ENCODE measurements around the gene CDK5R2.
"Not testable (repeated sequence)": the region's sequence is repeated elsewhere in the genome, so short reads cannot be mapped to it uniquely, and the experiment has no call there.

The CDK5R2 gene

DNA sequence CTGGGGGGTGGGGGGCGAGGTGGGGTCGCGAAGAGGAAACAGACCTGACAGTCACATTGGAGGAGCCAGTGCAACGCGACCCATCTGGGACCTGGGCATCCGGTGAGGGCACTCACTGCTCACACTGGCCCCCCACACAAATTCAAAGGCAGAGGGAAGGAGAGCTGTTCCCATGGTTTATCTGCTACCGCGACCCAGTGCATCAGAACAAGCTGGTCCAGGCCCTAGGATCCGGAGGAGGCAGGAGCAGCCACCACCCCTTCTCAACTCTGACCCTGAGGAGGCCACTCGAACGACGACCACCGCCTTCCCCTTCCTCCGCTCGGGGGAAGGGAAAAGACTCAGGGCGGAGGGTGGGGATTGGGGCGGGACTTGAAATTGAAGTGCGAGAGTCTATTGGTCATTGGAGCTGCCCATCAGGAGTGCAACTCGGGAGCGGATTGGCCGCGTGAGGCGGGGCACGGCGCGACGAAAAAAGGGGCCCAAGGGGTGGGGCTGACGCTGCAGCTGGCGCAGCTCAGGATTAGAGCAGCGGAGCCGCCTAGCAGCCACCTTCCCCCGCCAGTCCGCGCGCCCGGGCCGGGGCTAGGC lies at the start of gene CDK5R2:
TSS of gene CDK5R2 (plus strand) at position 526 of the 591 bp plus-strand sequence. CDS start 155 bp downstream, outside the sequence.
- peak; percentile 89 for DNase-seq

- DNase-seq, result no peak
These were observed 48.7 kb upstream of the CDK5R2 start for GRCh38 chr2:218910741-218911140.

DNA sequence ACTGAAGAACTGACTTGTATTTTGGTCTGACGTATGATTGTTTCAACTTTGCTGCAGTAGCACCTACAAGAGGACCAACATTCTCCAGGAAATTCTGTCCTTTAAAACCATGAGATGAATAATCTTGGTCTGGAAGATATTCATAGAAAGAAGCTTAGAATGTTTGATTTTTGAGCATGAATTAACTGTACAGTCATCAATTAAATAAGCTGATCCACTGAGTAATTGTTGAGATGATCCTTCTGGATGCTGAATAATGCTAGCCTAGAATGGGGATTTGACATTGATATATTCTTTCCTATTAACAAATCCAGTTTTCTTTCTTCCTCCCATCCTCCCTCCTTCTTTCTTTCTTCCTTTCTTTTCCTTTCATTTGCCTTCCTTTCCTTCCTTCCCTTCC lies 39.0 kb upstream of the CDK5R2 start:
- DNase-seq, result no peak

DNA sequence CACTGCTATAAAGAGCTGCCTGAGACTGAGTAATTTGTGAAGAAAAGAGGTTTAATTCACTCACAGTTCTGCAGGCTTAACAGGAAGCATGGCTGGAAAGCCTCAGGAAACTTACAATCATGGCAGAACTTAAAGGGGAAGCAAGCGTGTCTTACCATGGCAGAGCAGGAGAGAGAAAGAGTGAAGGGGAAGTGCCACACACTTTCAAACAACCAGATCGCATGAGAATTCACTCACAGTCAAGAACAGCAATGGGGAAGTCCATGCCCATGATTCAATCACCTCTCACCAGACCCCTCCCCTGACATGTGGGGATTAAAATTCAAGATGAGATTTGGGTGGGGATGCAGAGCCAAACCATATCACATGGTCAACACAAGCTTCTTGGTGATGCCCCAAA lies 34.7 kb upstream of the CDK5R2 start:
- no peak for DNase-seq

DNA sequence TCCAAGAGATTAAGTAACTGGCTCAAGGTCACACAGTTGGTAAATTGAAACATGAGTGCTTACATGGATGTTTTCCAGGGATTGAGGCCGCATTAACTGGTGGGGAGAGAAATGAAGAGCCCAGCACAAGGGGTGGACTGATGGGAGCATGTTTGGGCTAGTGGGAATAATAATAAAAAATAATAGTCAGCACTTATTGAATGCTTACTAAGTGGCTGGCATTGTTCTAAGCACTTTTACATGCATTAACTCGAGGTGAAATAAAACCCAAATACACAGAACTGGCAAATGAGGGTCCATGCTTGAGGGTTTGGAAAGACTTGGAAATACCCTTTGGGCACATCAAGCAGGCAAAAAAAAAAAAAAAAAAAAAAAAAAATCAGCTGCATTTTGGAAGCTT lies 34.0 kb upstream of the CDK5R2 start:
- no peak for DNase-seq

- DNase-seq, result no peak
These were observed 32.0 kb upstream of the CDK5R2 start for GRCh38 chr2:218927422-218927821.

DNA sequence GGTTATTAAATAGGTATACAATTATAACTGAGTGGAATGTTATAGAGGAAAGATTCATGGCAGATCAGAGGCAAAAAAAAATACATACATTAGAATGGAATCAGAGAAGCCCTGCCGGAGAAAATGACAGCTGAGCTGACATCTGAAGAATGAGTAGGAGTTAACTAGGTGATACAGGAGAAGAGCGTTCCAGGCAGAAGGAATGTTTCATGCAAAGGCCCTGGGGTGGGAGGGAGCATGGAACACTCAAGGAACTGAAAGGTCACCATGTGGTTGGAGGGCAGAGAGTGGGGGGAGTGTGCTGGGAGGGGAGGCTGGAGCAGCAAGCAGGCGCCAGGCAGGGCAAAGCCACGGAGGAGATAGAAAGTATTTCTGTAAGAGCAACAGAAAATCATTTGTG lies 31.6 kb upstream of the CDK5R2 start:
- DNase-seq, result no peak

DNA sequence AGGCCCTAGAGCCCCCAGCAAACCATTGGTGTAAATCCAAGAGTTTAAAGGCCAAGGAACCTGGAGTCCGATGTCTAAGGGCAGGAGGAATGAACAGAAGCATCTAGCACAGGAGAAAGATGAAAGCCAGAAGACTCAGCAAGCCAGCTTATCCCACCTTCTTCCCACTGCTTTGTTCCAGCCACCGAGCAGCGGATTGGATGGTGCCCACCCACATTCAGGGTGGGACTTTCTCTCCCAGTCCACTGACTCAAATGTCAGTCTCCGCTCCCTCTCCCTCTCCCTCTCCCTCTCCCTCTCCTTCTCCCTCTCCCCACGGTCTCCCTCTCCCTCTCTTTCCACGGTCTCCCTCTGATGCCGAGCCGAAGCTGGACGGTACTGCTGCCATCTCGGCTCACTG lies 29.0 kb upstream of the CDK5R2 start:
- DNase-seq, result not testable (repeated sequence)

- not testable (repeated sequence) for DNase-seq
These were observed 27.7 kb upstream of the CDK5R2 start for GRCh38 chr2:218931751-218932150.

GRCh38 chr2:218944759-218945404 lies 14.6 kb upstream of the CDK5R2 start:
- no peak for DNase-seq

DNA sequence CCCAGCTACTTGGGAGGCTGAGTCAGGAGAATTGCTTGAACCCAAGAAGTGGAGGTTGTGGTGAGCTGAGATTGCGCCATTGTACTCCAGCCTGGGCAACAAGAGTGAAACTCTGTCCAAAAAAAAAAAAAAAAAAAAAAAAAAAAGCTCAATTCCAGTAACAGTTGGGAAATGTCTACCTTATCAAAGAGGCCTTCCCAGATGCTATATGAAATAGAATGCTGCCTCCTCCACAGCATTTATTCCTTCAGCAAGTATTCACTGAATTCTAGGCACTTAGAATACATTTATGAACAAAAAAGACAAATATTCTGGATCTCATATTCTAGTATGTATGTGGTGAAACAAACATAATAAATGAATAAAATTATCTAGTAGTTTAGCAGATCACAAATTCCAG lies 12.8 kb upstream of the CDK5R2 start:
- no peak for DNase-seq

DNA sequence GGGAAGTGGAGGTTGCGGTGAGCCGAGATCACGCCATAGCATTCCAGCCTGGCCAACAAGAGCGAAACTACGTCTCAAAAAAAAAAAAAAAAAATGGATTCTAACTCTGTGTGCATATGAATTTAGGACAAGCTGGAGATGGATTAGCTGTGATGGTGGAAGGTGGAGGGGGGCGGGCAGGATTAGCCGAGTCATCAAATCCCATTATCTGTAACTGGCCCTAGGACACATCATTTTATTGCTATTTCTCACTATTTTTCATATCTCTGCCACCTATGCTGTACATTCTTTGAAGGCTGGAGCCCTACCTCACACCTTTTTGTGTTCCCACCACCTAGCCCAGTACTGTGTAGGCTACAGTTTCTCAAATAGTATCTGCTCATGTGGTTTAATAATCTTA lies 7.3 kb upstream of the CDK5R2 start:
- DNase-seq, result no peak

DNA sequence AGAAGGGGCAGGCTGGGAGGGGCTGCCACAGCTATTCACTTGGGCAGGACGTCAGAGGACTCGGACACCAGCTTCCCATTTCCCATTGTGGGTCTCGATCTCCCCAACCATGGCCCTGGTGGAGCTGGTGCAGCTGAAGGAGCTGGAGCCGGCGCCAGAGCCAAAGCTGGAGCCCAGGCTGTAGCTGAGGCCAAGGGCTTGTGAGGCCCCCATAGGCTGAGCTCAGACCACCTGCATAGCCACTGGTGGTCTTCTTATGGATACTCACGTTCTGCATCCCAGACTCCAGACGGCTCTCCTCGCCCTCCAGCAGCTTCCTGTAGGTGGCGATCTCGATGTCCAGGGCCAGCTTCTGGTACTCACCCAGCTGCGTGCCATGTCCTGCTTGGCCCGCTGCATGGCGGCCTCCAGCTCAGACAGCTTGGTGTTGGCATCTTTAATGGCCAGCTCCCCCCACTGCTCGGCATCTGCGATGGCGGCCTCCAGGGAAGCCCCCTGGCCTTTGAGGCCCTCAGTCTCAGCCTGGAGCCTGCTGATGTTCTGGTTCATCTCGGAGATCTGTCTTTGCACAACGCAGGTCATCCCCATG lies 6.0 kb upstream of the CDK5R2 start:
- no peak for DNase-seq

DNA sequence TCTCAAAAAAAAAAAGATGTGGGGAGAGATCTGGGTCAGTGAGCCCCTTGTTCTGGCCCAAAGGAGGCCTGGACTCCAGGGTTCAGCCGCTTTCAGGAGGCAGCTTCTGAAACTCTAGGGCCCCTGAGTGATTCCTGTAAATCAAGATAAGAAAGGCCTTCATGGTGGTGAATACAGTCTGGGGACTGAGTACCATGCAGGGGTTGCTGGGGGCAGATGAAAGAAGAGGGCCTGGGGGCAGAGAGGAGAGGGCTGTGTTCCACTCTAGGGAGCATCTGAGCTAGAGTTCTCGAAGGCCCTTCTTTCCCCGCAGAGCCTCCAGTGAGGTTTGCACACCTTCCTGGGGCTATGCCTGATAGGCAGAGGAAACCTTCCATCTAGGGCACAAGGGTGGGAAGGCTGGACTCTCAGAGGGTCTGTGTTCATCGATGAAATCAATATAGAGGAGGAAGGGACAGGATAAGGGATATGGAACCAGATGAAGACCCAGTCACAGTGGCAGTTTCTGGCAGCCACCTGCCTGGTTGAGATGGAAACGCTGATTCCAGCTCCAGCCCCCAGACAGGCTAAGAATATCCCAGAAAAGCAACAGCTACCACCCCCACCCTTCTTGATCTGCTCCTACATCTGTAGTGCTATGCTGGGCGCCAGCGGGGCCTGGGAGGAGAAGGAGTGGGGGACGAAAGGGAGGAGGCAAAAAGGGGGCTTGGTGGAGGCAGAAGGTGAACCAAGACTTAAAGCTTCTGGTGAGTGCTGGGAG lies 4.7 kb upstream of the CDK5R2 start:
- no peak for DNase-seq

- DNase-seq, result no peak
These were observed 3.4 kb upstream of the CDK5R2 start for GRCh38 chr2:218956039-218956438.

GRCh38 chr2:218957671-218958070 lies 1.8 kb upstream of the CDK5R2 start:
- no peak for DNase-seq

- no peak for DNase-seq
These were observed 1.2 kb upstream of the CDK5R2 start for GRCh38 chr2:218958276-218958675.

DNA sequence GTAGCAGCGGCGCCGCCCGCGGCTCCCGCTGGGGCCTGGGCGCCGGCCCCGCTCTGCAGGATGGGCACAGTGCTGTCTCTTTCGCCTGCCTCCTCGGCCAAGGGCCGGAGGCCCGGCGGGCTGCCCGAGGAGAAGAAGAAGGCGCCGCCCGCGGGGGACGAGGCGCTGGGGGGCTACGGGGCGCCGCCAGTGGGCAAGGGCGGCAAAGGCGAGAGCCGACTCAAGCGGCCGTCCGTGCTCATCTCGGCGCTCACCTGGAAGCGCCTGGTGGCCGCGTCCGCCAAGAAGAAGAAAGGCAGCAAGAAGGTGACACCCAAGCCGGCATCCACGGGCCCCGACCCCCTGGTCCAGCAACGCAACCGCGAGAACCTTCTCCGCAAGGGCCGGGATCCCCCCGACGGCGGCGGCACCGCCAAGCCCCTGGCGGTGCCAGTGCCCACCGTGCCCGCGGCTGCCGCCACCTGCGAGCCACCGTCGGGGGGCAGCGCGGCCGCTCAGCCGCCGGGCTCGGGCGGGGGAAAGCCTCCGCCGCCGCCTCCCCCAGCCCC lies 369 bp downstream of the CDK5R2 start:
- DNase-seq, result peak; percentile 16

DNA sequence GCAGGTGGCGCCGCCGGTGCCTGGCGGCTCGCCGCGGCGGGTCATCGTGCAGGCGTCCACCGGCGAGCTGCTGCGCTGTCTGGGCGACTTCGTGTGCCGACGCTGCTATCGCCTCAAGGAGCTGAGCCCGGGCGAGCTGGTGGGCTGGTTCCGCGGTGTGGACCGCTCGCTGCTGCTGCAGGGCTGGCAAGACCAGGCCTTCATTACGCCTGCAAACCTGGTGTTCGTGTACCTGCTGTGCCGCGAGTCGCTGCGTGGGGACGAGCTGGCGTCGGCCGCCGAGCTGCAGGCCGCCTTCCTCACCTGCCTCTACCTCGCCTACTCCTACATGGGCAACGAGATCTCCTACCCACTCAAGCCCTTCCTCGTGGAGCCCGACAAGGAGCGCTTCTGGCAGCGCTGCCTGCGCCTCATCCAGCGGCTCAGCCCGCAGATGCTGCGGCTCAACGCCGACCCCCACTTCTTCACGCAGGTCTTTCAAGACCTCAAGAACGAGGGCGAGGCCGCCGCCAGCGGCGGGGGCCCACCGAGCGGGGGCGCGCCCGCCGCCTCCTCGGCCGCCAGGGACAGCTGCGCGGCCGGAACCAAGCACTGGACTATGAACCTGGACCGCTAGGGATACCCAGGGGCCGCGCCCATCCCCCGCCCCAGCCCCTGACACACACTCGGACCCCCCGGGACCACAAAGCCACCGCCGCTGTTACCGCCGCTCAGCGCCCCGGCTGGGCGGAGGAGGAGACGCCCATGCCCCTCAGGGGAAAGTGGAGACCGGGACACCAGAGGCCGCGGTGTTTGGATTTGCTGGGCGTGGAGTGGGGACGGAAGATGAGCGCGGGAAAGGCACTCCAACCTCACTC lies 1.1 kb downstream of the CDK5R2 start:
- DNase-seq, result no peak

DNA sequence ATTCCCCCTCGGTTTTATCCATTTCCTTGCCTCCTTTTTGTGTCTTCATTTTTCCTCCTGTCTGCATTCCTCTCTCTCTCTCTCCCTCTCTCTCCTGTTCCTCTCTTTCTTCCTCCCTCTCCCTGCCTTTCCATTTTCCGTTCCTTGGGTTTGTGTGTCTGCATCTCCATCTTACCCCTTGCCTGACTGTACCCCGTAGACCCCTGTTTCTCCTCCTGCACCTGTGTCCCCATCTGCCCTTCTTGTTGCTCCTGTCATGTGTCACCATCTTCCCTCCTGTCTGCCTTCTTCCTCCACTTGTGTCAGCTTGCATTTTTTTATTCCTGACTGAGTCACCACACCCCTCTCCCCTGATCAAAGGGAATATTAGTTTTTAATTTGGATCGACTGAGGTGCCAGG lies 1.8 kb downstream of the CDK5R2 start:
- DNase-seq, result no peak

DNA sequence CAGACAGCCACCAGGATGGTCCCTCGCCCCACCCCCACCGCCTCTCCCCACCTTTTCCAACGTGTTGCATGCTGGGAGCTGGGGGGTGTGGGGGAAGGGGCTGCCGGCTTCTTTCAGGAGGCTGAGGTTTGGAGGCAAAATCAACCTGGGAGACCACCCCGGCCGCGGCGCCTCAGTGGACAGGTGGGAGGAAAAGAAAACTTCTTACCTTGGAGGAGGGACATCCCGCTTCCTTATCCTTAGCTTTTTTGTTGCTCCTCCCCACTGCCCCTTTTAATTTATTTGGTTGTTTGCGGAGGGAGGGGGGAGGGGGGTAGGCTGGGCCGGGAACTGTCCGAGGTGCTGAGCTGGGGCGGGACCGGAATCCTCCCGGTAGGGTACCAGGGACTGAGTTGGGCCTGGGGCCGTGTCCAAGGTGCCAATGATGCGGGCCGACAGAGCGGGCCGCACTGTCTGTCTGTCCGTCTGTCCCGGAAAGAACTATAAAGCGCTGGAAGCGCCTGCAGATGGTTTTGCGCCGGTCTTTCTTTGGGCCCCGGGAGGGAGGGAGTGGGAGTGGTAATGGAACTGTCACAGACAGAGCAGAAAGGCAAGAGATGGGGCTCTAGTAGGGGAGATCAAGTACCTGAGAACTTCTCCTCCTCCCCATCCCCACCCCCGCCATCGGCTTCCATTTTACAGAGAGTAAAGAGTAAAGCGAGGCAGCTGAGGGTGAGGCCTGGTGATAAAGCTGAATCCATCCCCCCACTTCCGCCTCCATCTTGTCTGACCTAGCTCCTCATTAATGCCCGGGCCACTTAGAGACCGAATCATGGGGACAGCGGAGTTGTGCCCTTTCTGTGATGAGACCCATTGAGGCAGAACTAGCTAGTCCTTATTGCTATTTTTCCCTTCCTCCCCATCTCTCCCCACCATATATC lies 2.4 kb downstream of the CDK5R2 start:
- DNase-seq, result peak; percentile 25

Data from stimulated activated CD4-positive, alpha-beta T cell treated with anti-CD3 and anti-CD28 coated beads, Interleukin-15, amount 100 ng/mL, for 24 hours (primary cell).